ENCODE data around the gene SCD5. TPM values are rescaled to one million over a fixed set of nuclear protein-coding genes. Genes with fewer than 3 reads are reported as not detected.

SCD5 gene
- total RNA-seq, 1 donor from 2014 or later: 61.7 TPM

DNA sequence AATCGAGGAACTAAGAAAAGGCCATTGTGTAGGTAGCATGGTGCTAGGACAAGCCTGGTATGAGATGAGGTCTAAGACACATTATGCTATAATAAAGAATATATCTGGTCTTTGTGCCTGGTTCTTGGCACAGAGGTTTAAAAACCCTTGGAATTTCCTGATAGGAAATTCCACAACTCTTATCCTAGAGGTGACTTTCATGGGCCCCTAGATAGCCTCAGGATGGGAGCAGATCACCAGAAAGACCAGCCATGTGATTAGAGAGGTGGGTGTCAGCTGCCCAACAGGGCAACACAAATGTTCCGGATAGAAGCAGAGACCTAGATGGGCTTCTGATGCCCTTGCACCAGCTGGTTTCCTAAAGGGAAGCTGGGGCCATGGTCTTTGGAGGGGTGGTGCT, 107.2 kb downstream of the SCD5 start:
- Histone ChIP-seq H3K27me3 (ENCODE audit: insufficient read depth, low read length) (no peaks in the 10 kb centered on the region), H3K4me2 (ENCODE audit: low read length) (no peak overlapping the region), H3K4me1 (ENCODE audit: insufficient read depth, low read length) (no peaks in the 10 kb centered on the region), H3K9me3 (ENCODE audit: insufficient read depth, low read depth, low read length) (no peaks in the 10 kb centered on the region), H3K79me2 (ENCODE audit: insufficient read depth, low read length) (no peaks in the 10 kb centered on the region), H3K36me3 (ENCODE audit: insufficient read depth, low read length) (peaks cover 2% of the 10 kb centered on the region), H4K20me1 (ENCODE audit: insufficient read depth, low read length) (no peaks in the 10 kb centered on the region), H2AFZ (ENCODE audit: low read depth, low read length) (no peak overlapping the region), H3K27ac (ENCODE audit: low read depth, low read length) (no peak overlapping the region), H3K4me3 (ENCODE audit: insufficient read depth, low read depth, low read length) (no peak overlapping the region), H3K9ac (ENCODE audit: low read length) (no peak overlapping the region)
- DNase-seq (ENCODE audit: low read depth) (no peak), FAIRE-seq (no peak)
- H3K9me3 Mint-ChIP-seq (ENCODE audit: unreplicated experiment): peaks cover 1% of the 10 kb centered on the region
- no peak overlapping the region for H3K4me3 Mint-ChIP-seq (ENCODE audit: unreplicated experiment)
- no peak for TF ChIP-seq CTCF (IDR thresholded peaks at IDR 0.05; ENCODE audit: insufficient read depth, low read depth, low read length)
- H3K36me3 Mint-ChIP-seq (ENCODE audit: low read depth, unreplicated experiment): peaks cover 14% of the 10 kb centered on the region
- no peaks in the 10 kb centered on the region for H3K27me3 Mint-ChIP-seq (ENCODE audit: low read depth, unreplicated experiment)
- H3K27ac Mint-ChIP-seq (ENCODE audit: unreplicated experiment): no peak overlapping the region
- H3K4me1 Mint-ChIP-seq (ENCODE audit: low read depth, unreplicated experiment): peaks cover 4% of the 10 kb centered on the region

GRCh38 chr4:82688091-82688795, 110.4 kb downstream of the SCD5 start:
- H3K27ac Mint-ChIP-seq (ENCODE audit: unreplicated experiment): no peak overlapping the region
- TF ChIP-seq CTCF (IDR thresholded peaks at IDR 0.05; ENCODE audit: insufficient read depth, low read depth, low read length) (no peak), EZH2 (IDR thresholded peaks at IDR 0.05; ENCODE audit: insufficient read depth, low read length) (no peak)
- H3K4me3 ChIP-seq (ENCODE audit: insufficient read depth, low read depth, low read length): no peak overlapping the region
- no peaks in the 10 kb centered on the region for H3K27me3 Mint-ChIP-seq (ENCODE audit: low read depth, unreplicated experiment)
- no peak overlapping the region for H3K4me2 ChIP-seq (ENCODE audit: low read length)
- H4K20me1 ChIP-seq (ENCODE audit: insufficient read depth, low read length): no peaks in the 10 kb centered on the region
- no peaks in the 10 kb centered on the region for H3K27me3 ChIP-seq (ENCODE audit: insufficient read depth, low read length)
- H3K36me3 Mint-ChIP-seq (ENCODE audit: low read depth, unreplicated experiment): peaks cover 12% of the 10 kb centered on the region
- no peak for FAIRE-seq
- H3K9me3 Mint-ChIP-seq (ENCODE audit: unreplicated experiment): peaks cover 1% of the 10 kb centered on the region
- no peaks in the 10 kb centered on the region for H3K9me3 ChIP-seq (ENCODE audit: insufficient read depth, low read depth, low read length)
- no peaks in the 10 kb centered on the region for H3K4me1 ChIP-seq (ENCODE audit: insufficient read depth, low read length)
- no peak for DNase-seq (ENCODE audit: low read depth)
- H3K9ac ChIP-seq (ENCODE audit: low read length): no peak overlapping the region
- H3K27ac ChIP-seq (ENCODE audit: low read depth, low read length): no peak overlapping the region
- no peaks in the 10 kb centered on the region for H3K4me1 Mint-ChIP-seq (ENCODE audit: low read depth, unreplicated experiment)
- H2AFZ ChIP-seq (ENCODE audit: low read depth, low read length): no peak overlapping the region
- H3K4me3 Mint-ChIP-seq (ENCODE audit: unreplicated experiment): no peak overlapping the region
- no peaks in the 10 kb centered on the region for H3K79me2 ChIP-seq (ENCODE audit: insufficient read depth, low read length)
- H3K36me3 ChIP-seq (ENCODE audit: insufficient read depth, low read length): peaks cover 2% of the 10 kb centered on the region

- H3K36me3 Mint-ChIP-seq (ENCODE audit: low read depth, unreplicated experiment): peaks cover 10% of the 10 kb centered on the region
- Histone ChIP-seq H2AFZ (ENCODE audit: low read depth, low read length) (no peak overlapping the region), H3K79me2 (ENCODE audit: insufficient read depth, low read length) (no peaks in the 10 kb centered on the region), H3K4me3 (ENCODE audit: insufficient read depth, low read depth, low read length) (no peak overlapping the region), H3K4me2 (ENCODE audit: low read length) (no peak overlapping the region), H4K20me1 (ENCODE audit: insufficient read depth, low read length) (no peaks in the 10 kb centered on the region), H3K27ac (ENCODE audit: low read depth, low read length) (no peak overlapping the region), H3K9ac (ENCODE audit: low read length) (no peak overlapping the region), H3K27me3 (ENCODE audit: insufficient read depth, low read length) (no peaks in the 10 kb centered on the region), H3K36me3 (ENCODE audit: insufficient read depth, low read length) (peaks cover 2% of the 10 kb centered on the region), H3K4me1 (ENCODE audit: insufficient read depth, low read length) (no peaks in the 10 kb centered on the region), H3K9me3 (ENCODE audit: insufficient read depth, low read depth, low read length) (no peaks in the 10 kb centered on the region)
- H3K4me3 Mint-ChIP-seq (ENCODE audit: unreplicated experiment): no peak overlapping the region
- TF ChIP-seq EZH2 (IDR thresholded peaks at IDR 0.05; ENCODE audit: insufficient read depth, low read length): no peak
- no peak for TF ChIP-seq CTCF (IDR thresholded peaks at IDR 0.05; ENCODE audit: insufficient read depth, low read depth, low read length)
- DNase-seq (ENCODE audit: low read depth) (no peak), FAIRE-seq (no peak)
- no peaks in the 10 kb centered on the region for H3K27me3 Mint-ChIP-seq (ENCODE audit: low read depth, unreplicated experiment)
- peaks cover 1% of the 10 kb centered on the region for H3K9me3 Mint-ChIP-seq (ENCODE audit: unreplicated experiment)
- no peaks in the 10 kb centered on the region for H3K4me1 Mint-ChIP-seq (ENCODE audit: low read depth, unreplicated experiment)
- no peak overlapping the region for H3K27ac Mint-ChIP-seq (ENCODE audit: unreplicated experiment)
Observed at GRCh38 chr4:82687531-82687930, 111.1 kb downstream of the SCD5 start.

All from astrocyte (in vitro differentiated cells and primary cell).